DND-41 (cell line): ENCODE results near the gene CEMP1.
"Not testable (repeated sequence)": the region's sequence is repeated elsewhere in the genome, so short reads cannot be mapped to it uniquely, and the experiment has no call there.

Experiments
- CTCF ChIP-seq: IDR thresholded peaks from 2 replicates; pipeline ENCODE4 v1.5.1; 2012; ENCODE audit warnings: borderline replicate concordance, low read length, moderate library complexity, mild to moderate bottlenecking; ENCODE audit not compliant: poor library complexity, severe bottlenecking; ENCODE audit errors: extremely low read depth
- EZH2 ChIP-seq: IDR thresholded peaks from 3 replicates; pipeline ENCODE4 v1.6.1; 2012; ENCODE audit warnings: borderline replicate concordance, low read depth, mild to moderate bottlenecking, moderate library complexity, low read length, inconsistent platforms; ENCODE audit not compliant: severe bottlenecking

GRCh38 chr16:2541409-2541808, 10.2 kb upstream of the CEMP1 start:
- not testable (repeated sequence) for TF ChIP-seq CTCF, EZH2
